ENCODE results near the gene WDR4. TPM values are rescaled to one million over a fixed set of nuclear protein-coding genes. Genes with fewer than 3 reads are reported as not detected.
"Not testable (repeated sequence)": the region's sequence is repeated elsewhere in the genome, so short reads cannot be mapped to it uniquely, and the experiment has no call there.

WDR4 gene
- total RNA-seq, 1 donor from 2014 or later: 5.7 TPM

DNA sequence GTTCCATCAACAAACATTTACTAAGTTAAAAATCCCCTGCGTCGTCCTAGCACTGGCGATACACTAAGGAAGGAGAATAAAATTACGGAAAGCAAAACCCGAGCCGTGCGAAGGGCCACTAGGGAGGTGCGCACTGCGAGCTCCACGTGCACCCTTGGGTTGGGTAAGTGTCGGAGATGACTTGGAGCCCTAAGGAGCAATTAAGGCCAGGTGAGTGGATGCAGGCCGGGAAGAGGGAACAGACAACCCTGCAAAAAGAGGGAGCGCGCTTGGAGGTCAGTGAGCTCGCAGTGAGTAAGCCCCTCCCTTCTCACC, 704 bp downstream of the WDR4 start:
- Histone ChIP-seq H3K4me2 (peak overlapping the region; percentile 86), H3K27me3 (no peaks in the 10 kb centered on the region), H3K36me3 (no peaks in the 10 kb centered on the region), H3K4me3 (peak overlapping the region; percentile 79), H3K4me1 (peaks cover 10% of the 10 kb centered on the region), H3F3A (ENCODE audit: low read depth) (peaks cover 14% of the 10 kb centered on the region), H3K9ac (peak overlapping the region; percentile 68), H3K27ac (peak overlapping the region; percentile 95), H4K20me1 (ENCODE audit: low read depth) (no peaks in the 10 kb centered on the region), H3K9me3 (ENCODE audit: low read depth) (no peaks in the 10 kb centered on the region), H3K79me2 (ENCODE audit: low read depth) (peaks cover 41% of the 10 kb centered on the region), H2AFZ (replicated peaks) (peak overlapping the region; percentile 80)
- no peaks in the 10 kb centered on the region for H3K9me3 Mint-ChIP-seq
- peak overlapping the region; percentile 95 for H3K4me3 Mint-ChIP-seq
- DNase-seq (ENCODE audit: low spot score): no peak
- H3K36me3 Mint-ChIP-seq: peaks cover 6% of the 10 kb centered on the region
- peak overlapping the region; percentile 92 for H3K27ac Mint-ChIP-seq
- peaks cover 2% of the 10 kb centered on the region for H3K27me3 Mint-ChIP-seq (ENCODE audit: insufficient read depth, low read depth)
- peaks cover 18% of the 10 kb centered on the region for H3K4me1 Mint-ChIP-seq
- no peak for TF ChIP-seq EZH2phosphoT487 (IDR thresholded peaks at IDR 0.05)
- TF ChIP-seq EZH2 (IDR thresholded peaks at IDR 0.05): no peak
- TF ChIP-seq, protein P1, sequence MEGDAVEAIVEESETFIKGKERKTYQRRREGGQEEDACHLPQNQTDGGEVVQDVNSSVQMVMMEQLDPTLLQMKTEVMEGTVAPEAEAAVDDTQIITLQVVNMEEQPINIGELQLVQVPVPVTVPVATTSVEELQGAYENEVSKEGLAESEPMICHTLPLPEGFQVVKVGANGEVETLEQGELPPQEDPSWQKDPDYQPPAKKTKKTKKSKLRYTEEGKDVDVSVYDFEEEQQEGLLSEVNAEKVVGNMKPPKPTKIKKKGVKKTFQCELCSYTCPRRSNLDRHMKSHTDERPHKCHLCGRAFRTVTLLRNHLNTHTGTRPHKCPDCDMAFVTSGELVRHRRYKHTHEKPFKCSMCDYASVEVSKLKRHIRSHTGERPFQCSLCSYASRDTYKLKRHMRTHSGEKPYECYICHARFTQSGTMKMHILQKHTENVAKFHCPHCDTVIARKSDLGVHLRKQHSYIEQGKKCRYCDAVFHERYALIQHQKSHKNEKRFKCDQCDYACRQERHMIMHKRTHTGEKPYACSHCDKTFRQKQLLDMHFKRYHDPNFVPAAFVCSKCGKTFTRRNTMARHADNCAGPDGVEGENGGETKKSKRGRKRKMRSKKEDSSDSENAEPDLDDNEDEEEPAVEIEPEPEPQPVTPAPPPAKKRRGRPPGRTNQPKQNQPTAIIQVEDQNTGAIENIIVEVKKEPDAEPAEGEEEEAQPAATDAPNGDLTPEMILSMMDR (IDR thresholded peaks at IDR 0.05): no peak

GRCh38 chr21:42875811-42876210, 3.5 kb downstream of the WDR4 start:
- peaks cover 38% of the 10 kb centered on the region for H3K79me2 ChIP-seq (ENCODE audit: low read depth)
- not testable (repeated sequence) for H3K9ac ChIP-seq; H3K4me3 ChIP-seq; H3K4me2 ChIP-seq; DNase-seq (ENCODE audit: low spot score); H3K4me3 Mint-ChIP-seq; H2AFZ ChIP-seq (replicated peaks); H3K27me3 ChIP-seq; H3K36me3 ChIP-seq; H3K27ac Mint-ChIP-seq; H3K9me3 Mint-ChIP-seq; H3K4me1 ChIP-seq; H3K9me3 ChIP-seq (ENCODE audit: low read depth); H3K27me3 Mint-ChIP-seq (ENCODE audit: insufficient read depth, low read depth); H4K20me1 ChIP-seq (ENCODE audit: low read depth); H3K27ac ChIP-seq
- Mint-ChIP-seq H3K36me3 (peaks cover 18% of the 10 kb centered on the region), H3K4me1 (peaks cover 18% of the 10 kb centered on the region)
- H3F3A ChIP-seq (ENCODE audit: low read depth): peaks cover 14% of the 10 kb centered on the region

- Mint-ChIP-seq H3K4me1 (peaks cover 2% of the 10 kb centered on the region), H3K27ac (no peak overlapping the region), H3K4me3 (no peak overlapping the region), H3K27me3 (ENCODE audit: insufficient read depth, low read depth) (no peaks in the 10 kb centered on the region), H3K36me3 (peaks cover 17% of the 10 kb centered on the region), H3K9me3 (no peaks in the 10 kb centered on the region)
- no peak overlapping the region for H3K4me3 ChIP-seq
- H4K20me1 ChIP-seq (ENCODE audit: low read depth): peaks cover 12% of the 10 kb centered on the region
- H3F3A ChIP-seq (ENCODE audit: low read depth): peaks cover under 1% of the 10 kb centered on the region
- no peak overlapping the region for H3K9ac ChIP-seq
- H3K27me3 ChIP-seq: no peaks in the 10 kb centered on the region
- TF ChIP-seq EZH2 (IDR thresholded peaks at IDR 0.05) (no peak), EZH2phosphoT487 (IDR thresholded peaks at IDR 0.05) (no peak)
- TF ChIP-seq, protein P1 (IDR thresholded peaks at IDR 0.05): no peak
- no peak overlapping the region for H3K4me2 ChIP-seq
- H3K36me3 ChIP-seq: no peaks in the 10 kb centered on the region
- H3K79me2 ChIP-seq (ENCODE audit: low read depth): peaks cover 34% of the 10 kb centered on the region
- H2AFZ ChIP-seq (replicated peaks): no peak overlapping the region
- no peak for DNase-seq (ENCODE audit: low spot score)
- no peaks in the 10 kb centered on the region for H3K9me3 ChIP-seq (ENCODE audit: low read depth)
- H3K27ac ChIP-seq: no peak overlapping the region
- H3K4me1 ChIP-seq: peaks cover 2% of the 10 kb centered on the region
These were observed 6.2 kb downstream of the WDR4 start for GRCh38 chr21:42873096-42873495.

DNA sequence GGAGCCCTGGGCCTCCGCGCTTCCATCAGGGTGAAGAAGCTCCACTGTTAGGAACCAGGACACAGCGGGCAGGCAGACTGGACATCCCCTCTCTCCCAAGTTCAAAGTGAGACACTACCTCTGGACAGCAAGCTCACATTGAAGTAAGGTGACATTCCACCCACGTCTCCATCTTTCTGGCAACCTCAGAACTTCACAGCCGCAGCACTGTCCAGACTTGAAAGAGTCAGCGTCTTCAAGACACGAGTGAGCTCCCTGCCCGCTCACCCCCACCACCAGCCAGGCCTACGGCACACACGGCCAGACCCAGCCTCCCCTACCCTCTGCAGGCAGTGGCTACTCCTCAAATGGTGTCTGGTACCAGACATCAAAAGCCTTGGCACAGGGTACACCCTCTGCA, 11.1 kb downstream of the WDR4 start:
- no peaks in the 10 kb centered on the region for H3K4me1 Mint-ChIP-seq
- no peak overlapping the region for H3K27ac ChIP-seq
- H3K79me2 ChIP-seq (ENCODE audit: low read depth): peaks cover 54% of the 10 kb centered on the region
- H3K27me3 Mint-ChIP-seq (ENCODE audit: insufficient read depth, low read depth): no peaks in the 10 kb centered on the region
- H3K36me3 ChIP-seq: no peaks in the 10 kb centered on the region
- no peaks in the 10 kb centered on the region for H3K4me1 ChIP-seq
- TF ChIP-seq, protein P1 (IDR thresholded peaks at IDR 0.05): no peak
- TF ChIP-seq EZH2phosphoT487 (IDR thresholded peaks at IDR 0.05) (no peak), EZH2 (IDR thresholded peaks at IDR 0.05) (no peak)
- no peak overlapping the region for H3K9ac ChIP-seq
- H3K9me3 ChIP-seq (ENCODE audit: low read depth): no peaks in the 10 kb centered on the region
- H4K20me1 ChIP-seq (ENCODE audit: low read depth): peaks cover 28% of the 10 kb centered on the region
- no peak for DNase-seq (ENCODE audit: low spot score)
- no peak overlapping the region for H2AFZ ChIP-seq (replicated peaks)
- H3K36me3 Mint-ChIP-seq: peaks cover 16% of the 10 kb centered on the region
- no peak overlapping the region for H3K27ac Mint-ChIP-seq
- H3K4me3 Mint-ChIP-seq: no peak overlapping the region
- no peak overlapping the region for H3K4me3 ChIP-seq
- H3K9me3 Mint-ChIP-seq: no peaks in the 10 kb centered on the region
- no peak overlapping the region for H3K4me2 ChIP-seq
- H3K27me3 ChIP-seq: no peaks in the 10 kb centered on the region
- H3F3A ChIP-seq (ENCODE audit: low read depth): no peaks in the 10 kb centered on the region
